Adipocyte (in vitro differentiated cells): ENCODE measurements around the gene LIMS3.
"Not testable (repeated sequence)": the region's sequence is repeated elsewhere in the genome, so short reads cannot be mapped to it uniquely, and the experiment has no call there.

Experiments
- DNase-seq: peaks from one replicate; pipeline ENCODE4 v3.0.0-alpha.2; 2015; ENCODE audit warnings: low read depth
- H3K27me3 ChIP-seq: replicated peaks from 2 replicates; pipeline ENCODE4 v1.7.0; 2013; ENCODE audit warnings: mild to moderate bottlenecking, low read length, moderate library complexity; ENCODE audit not compliant: control insufficient read depth, insufficient read depth
- H3K36me3 ChIP-seq: 2 replicates; pipeline ENCODE4 v1.7.0; 2013; ENCODE audit warnings: low read length, mild to moderate bottlenecking, moderate library complexity; ENCODE audit not compliant: control insufficient read depth, insufficient read depth, severe bottlenecking
- H3K4me1 ChIP-seq: 2 replicates; pipeline ENCODE4 v1.7.0; 2013; ENCODE audit warnings: mild to moderate bottlenecking, low read length, moderate library complexity; ENCODE audit not compliant: control insufficient read depth, insufficient read depth
- H3K4me3 ChIP-seq: 2 replicates; pipeline ENCODE4 v1.7.0; 2013; ENCODE audit warnings: mild to moderate bottlenecking, low read length, moderate library complexity
- H3K9ac ChIP-seq: 2 replicates; pipeline ENCODE4 v1.7.0; 2013; ENCODE audit warnings: mild to moderate bottlenecking, low read length, moderate library complexity
- H3K9me3 ChIP-seq: 2 replicates; pipeline ENCODE4 v1.7.0; 2013; ENCODE audit warnings: mild to moderate bottlenecking, low read length, moderate library complexity; ENCODE audit not compliant: control insufficient read depth

LIMS3 gene, protein sequence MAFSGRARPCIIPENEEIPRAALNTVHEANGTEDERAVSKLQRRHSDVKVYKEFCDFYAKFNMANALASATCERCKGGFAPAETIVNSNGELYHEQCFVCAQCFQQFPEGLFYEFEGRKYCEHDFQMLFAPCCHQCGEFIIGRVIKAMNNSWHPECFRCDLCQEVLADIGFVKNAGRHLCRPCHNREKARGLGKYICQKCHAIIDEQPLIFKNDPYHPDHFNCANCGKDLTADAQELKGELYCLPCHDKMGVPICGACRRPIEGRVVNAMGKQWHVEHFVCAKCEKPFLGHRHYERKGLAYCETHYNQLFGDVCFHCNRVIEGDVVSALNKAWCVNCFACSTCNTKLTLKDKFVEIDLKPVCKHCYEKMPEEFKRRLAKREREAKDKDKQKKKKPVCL

GRCh38 chr2:109898462-109899336 is at the start of gene LIMS3:
TSS of gene LIMS3 (plus strand) at chr2:109898688. CDS start at chr2:109898729, 41 bp downstream.
- not testable (repeated sequence) for DNase-seq, H3K4me3 ChIP-seq

GRCh38 chr2:109871129-109871751 is 27.2 kb upstream of the LIMS3 start:
- not testable (repeated sequence) for DNase-seq, H3K27me3 ChIP-seq, H3K9me3 ChIP-seq, H3K4me1 ChIP-seq, H3K4me3 ChIP-seq, H3K36me3 ChIP-seq, H3K9ac ChIP-seq

More at GRCh38 chr2:109898462-109899336, at the start of gene LIMS3:
- not testable (repeated sequence) for H3K9me3 ChIP-seq, H3K36me3 ChIP-seq, H3K27me3 ChIP-seq, H3K9ac ChIP-seq, H3K4me1 ChIP-seq

- H3K27me3 ChIP-seq, H3K4me1 ChIP-seq, H3K4me3 ChIP-seq, H3K9me3 ChIP-seq, DNase-seq, H3K9ac ChIP-seq, H3K36me3 ChIP-seq: not testable (repeated sequence)
Measured at GRCh38 chr2:109876625-109877024, 21.9 kb upstream of the LIMS3 start.

- H3K9ac ChIP-seq, H3K9me3 ChIP-seq, DNase-seq, H3K27me3 ChIP-seq, H3K4me3 ChIP-seq, H3K36me3 ChIP-seq, H3K4me1 ChIP-seq: not testable (repeated sequence)
Measured at GRCh38 chr2:109882112-109882511, 16.4 kb upstream of the LIMS3 start.

DNA sequence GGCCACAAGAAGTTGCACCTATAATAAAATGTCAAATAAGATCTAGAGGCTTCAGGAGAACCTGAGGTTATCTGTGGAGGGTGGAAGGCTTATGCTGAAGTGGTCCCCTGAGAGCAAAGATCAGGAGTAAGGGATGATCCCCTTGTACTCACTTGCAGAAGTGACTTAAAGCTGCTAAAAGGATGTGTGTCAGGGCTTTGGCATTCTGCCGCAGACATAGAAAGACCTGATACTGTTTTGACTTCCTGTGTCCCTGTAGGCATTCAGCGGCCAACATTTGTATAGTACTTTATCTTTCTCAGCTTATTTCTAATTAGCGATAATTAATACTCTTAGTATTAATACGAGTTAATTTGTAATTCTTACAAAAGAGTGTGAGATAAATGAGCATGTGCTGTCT is 10.1 kb upstream of the LIMS3 start:
- not testable (repeated sequence) for H3K36me3 ChIP-seq, DNase-seq, H3K4me1 ChIP-seq

DNA sequence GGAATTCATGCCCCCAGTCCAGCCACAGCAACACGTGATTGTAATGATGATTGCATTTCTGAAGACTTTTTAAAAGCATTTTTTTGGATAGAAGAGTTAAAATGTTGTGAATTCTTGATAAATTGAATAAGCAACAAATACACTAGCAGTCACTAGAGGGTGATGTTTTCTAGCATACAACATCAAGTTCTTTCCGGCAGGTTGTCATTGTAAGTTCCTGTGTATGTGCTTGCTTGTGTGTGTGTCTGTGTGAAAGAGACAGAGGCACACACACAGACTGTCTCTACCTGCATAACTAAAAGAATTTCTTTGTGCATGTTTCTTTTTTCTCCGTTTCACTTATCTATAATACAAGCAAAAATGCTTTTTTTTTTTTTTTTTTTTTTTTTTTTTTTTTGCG is 8.6 kb upstream of the LIMS3 start:
- not testable (repeated sequence) for DNase-seq, H3K4me3 ChIP-seq

More for the DNA sequence above, 10.1 kb upstream of the LIMS3 start:
- not testable (repeated sequence) for H3K9me3 ChIP-seq, H3K9ac ChIP-seq, H3K4me3 ChIP-seq, H3K27me3 ChIP-seq

GRCh38 chr2:109891024-109891423 is 7.5 kb upstream of the LIMS3 start:
- H3K27me3 ChIP-seq, DNase-seq, H3K4me3 ChIP-seq, H3K9ac ChIP-seq, H3K36me3 ChIP-seq, H3K4me1 ChIP-seq, H3K9me3 ChIP-seq: not testable (repeated sequence)

More for the DNA sequence above, 8.6 kb upstream of the LIMS3 start:
- H3K27me3 ChIP-seq, H3K36me3 ChIP-seq, H3K4me1 ChIP-seq, H3K9me3 ChIP-seq, H3K9ac ChIP-seq: not testable (repeated sequence)

DNA sequence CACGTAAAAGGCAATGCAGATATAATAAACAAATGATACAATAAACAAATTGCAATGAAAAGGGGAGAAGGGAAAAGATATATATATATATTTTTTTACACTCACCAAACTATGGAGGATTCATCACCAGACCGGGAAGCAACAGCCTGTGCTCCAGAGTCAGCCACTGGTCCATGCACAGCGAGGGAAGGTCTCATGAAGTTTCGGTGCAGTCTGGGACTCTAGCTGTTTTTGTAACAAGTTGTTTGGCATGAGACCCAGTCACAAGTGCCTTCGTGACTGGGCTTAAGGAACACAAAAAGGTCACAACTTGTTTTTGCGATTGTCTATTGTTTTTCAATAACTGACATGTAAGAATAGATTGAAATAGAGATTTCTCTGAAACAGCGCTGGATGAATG is 4.8 kb upstream of the LIMS3 start:
- not testable (repeated sequence) for H3K4me3 ChIP-seq, H3K4me1 ChIP-seq, H3K9me3 ChIP-seq, H3K9ac ChIP-seq, DNase-seq, H3K27me3 ChIP-seq, H3K36me3 ChIP-seq

DNA sequence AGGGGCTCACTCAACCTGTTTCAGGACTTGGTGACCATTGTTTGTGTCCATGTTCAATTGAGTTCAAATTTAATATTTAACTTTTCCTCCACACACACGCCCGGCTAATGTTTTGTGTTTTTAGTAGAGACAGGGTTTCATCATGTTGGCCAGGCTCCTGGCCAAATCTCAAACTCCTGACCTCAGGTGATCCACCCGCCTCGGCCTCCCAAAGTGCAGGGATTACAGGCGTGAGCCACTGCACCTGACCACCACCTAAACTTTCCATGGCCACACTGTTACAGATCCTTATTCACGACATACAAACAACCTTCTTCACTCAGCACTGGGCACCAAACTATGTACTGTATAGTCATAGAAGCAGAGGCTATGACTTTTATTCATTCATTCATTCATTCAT is 4.3 kb upstream of the LIMS3 start:
- H3K9ac ChIP-seq, H3K27me3 ChIP-seq, H3K4me3 ChIP-seq, H3K9me3 ChIP-seq, H3K4me1 ChIP-seq, DNase-seq, H3K36me3 ChIP-seq: not testable (repeated sequence)

DNA sequence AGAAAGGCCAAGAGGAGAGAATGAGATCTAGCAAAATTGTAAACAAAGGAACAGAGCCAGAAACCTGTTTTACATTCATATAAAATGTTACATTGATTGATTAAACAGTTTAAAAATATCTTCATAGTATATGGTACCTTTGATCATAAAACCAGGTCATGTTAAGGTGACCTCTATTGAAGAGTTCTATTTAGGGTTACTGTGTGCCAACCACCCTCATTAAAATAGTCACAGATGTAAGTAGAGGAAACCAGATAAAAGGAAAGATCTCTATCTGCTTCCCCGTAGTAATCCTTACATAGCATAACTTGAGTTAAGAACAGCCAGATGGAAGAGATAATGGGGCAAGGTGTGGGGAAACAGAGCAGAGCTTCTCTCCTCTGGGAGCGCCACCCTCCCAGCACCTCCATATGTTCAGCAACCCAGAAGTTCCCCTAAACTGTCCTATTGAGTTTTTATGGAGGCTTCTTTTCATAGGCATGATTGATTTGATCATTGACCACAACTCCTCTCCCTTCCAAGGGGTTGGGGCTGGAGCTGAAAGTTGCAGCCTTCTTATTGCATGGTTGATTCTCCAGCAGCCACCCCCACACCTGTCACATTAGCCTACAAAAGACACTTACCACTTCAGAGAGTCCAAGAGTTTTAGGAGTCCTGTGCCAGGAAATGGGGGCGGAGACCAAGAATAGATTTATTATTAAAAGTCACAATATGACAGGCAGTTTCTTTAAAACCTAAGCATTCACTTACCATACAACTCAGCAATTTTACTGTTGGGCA is 3.2 kb upstream of the LIMS3 start:
- not testable (repeated sequence) for H3K27me3 ChIP-seq, H3K4me1 ChIP-seq

DNA sequence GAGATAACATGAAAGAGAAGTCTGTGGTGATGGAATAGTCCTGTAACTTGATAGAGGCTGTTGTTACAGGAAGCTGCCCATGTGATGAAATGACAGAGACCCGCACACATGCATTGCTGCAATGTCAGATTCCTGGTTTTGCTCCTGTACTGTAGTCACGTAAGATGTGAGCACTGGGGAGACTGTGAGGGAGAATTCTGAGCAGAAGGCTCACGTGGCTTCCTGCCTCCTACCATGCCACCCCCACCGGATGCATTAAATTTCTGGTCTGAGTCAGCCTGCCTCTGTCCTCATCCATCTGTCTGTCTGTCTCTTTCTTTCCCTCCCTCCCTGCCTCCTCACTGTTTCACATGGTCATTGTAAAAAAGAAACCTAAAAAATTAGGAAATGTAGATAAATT is 2.3 kb upstream of the LIMS3 start:
- H3K9ac ChIP-seq, H3K4me1 ChIP-seq, H3K9me3 ChIP-seq, H3K4me3 ChIP-seq, H3K27me3 ChIP-seq, H3K36me3 ChIP-seq, DNase-seq: not testable (repeated sequence)

More for the DNA sequence above, 3.2 kb upstream of the LIMS3 start:
- H3K9me3 ChIP-seq, H3K9ac ChIP-seq, H3K4me3 ChIP-seq, DNase-seq, H3K36me3 ChIP-seq: not testable (repeated sequence)
